HepG2 (cell line): ENCODE results near the gene BCL11B. TPM values are rescaled to one million over a fixed set of nuclear protein-coding genes. Genes with fewer than 3 reads are reported as not detected.

Experiments
- CHD4 ChIP-seq: fragments of 200-600 bp; sonication (generic); IDR thresholded peaks from 2 replicates; pipeline ENCODE4 v1.7.0; 2017; ENCODE audit warnings: mild to moderate bottlenecking, low read length, borderline replicate concordance
- LRRFIP1 ChIP-seq: sonication (generic); formaldehyde crosslinking; conservative IDR thresholded peaks from 2 replicates; pipeline ENCODE4 v1.4.0; 2020; ENCODE audit warnings: missing genetic modification reagents
- RARA ChIP-seq: IDR thresholded peaks from 2 replicates; pipeline ENCODE4 v1.6.1; 2016; ENCODE audit warnings: missing genetic modification reagents, missing compliant biosample characterization
- SNAPC2 ChIP-seq: sonication (generic); formaldehyde crosslinking; IDR thresholded peaks from 2 replicates; pipeline ENCODE4 v1.8.1; 2022; ENCODE audit warnings: mild to moderate bottlenecking, missing genetic modification reagents
- TAF15 ChIP-seq: fragments of 200-400 bp; formaldehyde crosslinking; IDR thresholded peaks from one replicate; pipeline ENCODE4 v1.6.1; 2018; ENCODE audit warnings: mild to moderate bottlenecking, low read depth, low read length; ENCODE audit not compliant: poor library complexity, severe bottlenecking
- TARDBP ChIP-seq: sonication (generic); formaldehyde crosslinking; IDR thresholded peaks from 2 replicates; pipeline ENCODE4 v1.8.0; 2022; ENCODE audit warnings: mild to moderate bottlenecking, missing genetic modification reagents
- TSC22D2 ChIP-seq: sonication (generic); formaldehyde crosslinking; IDR thresholded peaks from 2 replicates; pipeline ENCODE4 v1.5.1; 2020; ENCODE audit warnings: missing genetic modification reagents, mild to moderate bottlenecking, borderline replicate concordance
- ZHX1 ChIP-seq: sonication (generic); formaldehyde crosslinking; IDR thresholded peaks from 2 replicates; pipeline ENCODE4 v1.8.1; 2022; ENCODE audit warnings: low read depth, mild to moderate bottlenecking, missing genetic modification reagents
- ZNF749 ChIP-seq: sonication (generic); formaldehyde crosslinking; IDR thresholded peaks from 2 replicates; pipeline ENCODE4 v1.8.0; 2022; ENCODE audit warnings: mild to moderate bottlenecking, missing genetic modification reagents, moderate library complexity, borderline replicate concordance
- polyA plus RNA-seq, 8 experiments: library from polyadenylated mRNA; depleted of rRNA in 3 of 8; stranded (reverse) in 7 of 8; unstranded in 1 of 8; fragments of >200 nt; fragmentation: Illumina TruSeq in 4 of 8; extraction: Trizol in 4 of 8; gene quantifications; 2 replicates each; pipeline versions ENCODE4 v1.2.1 to v1.2.3, GENCODE V29; 2011 to 2016; ENCODE audit warnings: low read depth in 4 of 8, missing spikeins in 1 of 8, mixed read lengths in 1 of 8; ENCODE audit not compliant: insufficient read depth in 1 of 8
- total RNA-seq, 5 experiments: library from RNA; depleted of rRNA; stranded (reverse); fragments of >200 nt; fragmentation: Illumina TruSeq; extraction: Trizol; gene quantifications; 2 replicates each; pipeline ENCODE4 v1.2.3, GENCODE V29; 2016; ENCODE audit warnings: low read depth in 1 of 5
- TF ChIP-seq, protein P1 (sequence below): sonication (generic); IDR thresholded peaks from 2 replicates; pipeline ENCODE4 v1.6.1; 2016; ENCODE audit warnings: low read depth, borderline replicate concordance
- TF ChIP-seq, protein P2 (sequence below): sonication (generic); formaldehyde crosslinking; IDR thresholded peaks from 2 replicates; pipeline ENCODE4 v1.8.0; 2022; ENCODE audit warnings: mild to moderate bottlenecking, missing genetic modification reagents, borderline replicate concordance
- TF ChIP-seq, protein P3 (sequence below): sonication (generic); formaldehyde crosslinking; IDR thresholded peaks from 2 replicates; pipeline ENCODE4 v1.8.0; 2023; ENCODE audit warnings: mild to moderate bottlenecking, missing genetic modification reagents
- TF ChIP-seq, protein P4 (sequence below), 2 experiments: sonication (generic) in 1 of 2; formaldehyde crosslinking in 1 of 2; IDR thresholded peaks; 2 replicates each; pipeline versions ENCODE4 v1.5.1 to v1.6.1; 2011 to 2020; ENCODE audit warnings: borderline replicate concordance in 1 of 2, low read depth in 1 of 2, low read length in 1 of 2, mild to moderate bottlenecking in 1 of 2, missing genetic modification reagents in 1 of 2, moderate library complexity in 1 of 2
- TF ChIP-seq, protein P5 (sequence below): sonication (generic); formaldehyde crosslinking; IDR thresholded peaks from 2 replicates; pipeline ENCODE4 v1.5.1; 2020; ENCODE audit warnings: missing genetic modification reagents, mild to moderate bottlenecking, borderline replicate concordance

The BCL11B gene
- total and polyA plus RNA-seq, 2 of the 13 experiments (the other 11 are each of a cell fraction or from before 2014, with no cell fraction given), result not detected

DNA sequence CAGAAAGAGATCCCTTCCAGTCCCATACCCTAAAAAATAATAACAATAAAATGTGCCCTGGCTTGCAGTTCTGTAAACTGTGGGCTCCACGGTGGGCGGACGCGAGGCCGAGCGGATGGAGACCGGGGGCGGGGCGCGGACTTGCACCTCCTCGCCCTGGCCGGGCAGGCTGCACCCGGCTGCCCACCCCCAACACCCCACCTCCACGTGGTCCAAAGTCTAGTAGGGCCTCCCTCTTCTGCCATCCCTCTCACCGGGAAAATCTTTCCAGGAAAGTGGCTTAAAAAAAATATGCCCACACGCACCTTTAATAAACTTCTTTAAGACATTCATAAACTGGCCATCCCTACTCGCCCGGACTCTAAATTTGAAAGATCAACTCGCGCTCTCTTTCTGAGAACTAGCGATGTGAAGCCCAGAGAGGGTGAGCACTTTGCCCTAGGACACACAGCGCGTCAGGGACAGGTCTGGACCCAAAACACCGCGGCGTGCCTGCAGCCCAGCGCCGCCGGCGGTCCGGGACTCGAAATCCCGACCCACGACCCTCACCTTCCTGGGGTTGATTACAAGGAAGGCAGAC, 1.9 kb upstream of the BCL11B start (continued):
- TF ChIP-seq ZNF749 (0 out of 2 replicates have a peak, but pooled peaks have one; percentile 6), RARA (CRISPR knock-in tag) (no peak), TSC22D2 (no peak), ZHX1 (0 out of 2 replicates have a peak, but pooled peaks have one; percentile 7), SNAPC2 (no peak), LRRFIP1 (CRISPR knock-in tag) (no peak), TAF15 (no peak), TARDBP (no peak), CHD4 (peak; percentile 78)
- TF ChIP-seq, protein P1, sequence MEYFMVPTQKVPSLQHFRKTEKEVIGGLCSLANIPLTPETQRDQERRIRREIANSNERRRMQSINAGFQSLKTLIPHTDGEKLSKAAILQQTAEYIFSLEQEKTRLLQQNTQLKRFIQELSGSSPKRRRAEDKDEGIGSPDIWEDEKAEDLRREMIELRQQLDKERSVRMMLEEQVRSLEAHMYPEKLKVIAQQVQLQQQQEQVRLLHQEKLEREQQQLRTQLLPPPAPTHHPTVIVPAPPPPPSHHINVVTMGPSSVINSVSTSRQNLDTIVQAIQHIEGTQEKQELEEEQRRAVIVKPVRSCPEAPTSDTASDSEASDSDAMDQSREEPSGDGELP, result no peak
- TF ChIP-seq, protein P2, sequence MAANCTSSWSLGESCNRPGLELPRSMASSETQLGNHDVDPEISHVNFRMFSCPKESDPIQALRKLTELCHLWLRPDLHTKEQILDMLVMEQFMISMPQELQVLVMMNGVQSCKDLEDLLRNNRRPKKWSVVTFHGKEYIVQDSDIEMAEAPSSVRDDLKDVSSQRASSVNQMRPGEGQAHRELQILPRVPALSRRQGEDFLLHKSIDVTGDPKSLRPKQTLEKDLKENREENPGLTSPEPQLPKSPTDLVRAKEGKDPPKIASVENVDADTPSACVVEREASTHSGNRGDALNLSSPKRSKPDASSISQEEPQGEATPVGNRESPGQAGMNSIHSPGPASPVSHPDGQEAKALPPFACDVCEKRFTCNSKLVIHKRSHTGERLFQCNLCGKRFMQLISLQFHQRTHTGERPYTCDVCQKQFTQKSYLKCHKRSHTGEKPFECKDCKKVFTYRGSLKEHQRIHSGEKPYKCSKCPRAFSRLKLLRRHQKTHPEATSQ (CRISPR knock-in tag), result no peak
- TF ChIP-seq, protein P3, sequence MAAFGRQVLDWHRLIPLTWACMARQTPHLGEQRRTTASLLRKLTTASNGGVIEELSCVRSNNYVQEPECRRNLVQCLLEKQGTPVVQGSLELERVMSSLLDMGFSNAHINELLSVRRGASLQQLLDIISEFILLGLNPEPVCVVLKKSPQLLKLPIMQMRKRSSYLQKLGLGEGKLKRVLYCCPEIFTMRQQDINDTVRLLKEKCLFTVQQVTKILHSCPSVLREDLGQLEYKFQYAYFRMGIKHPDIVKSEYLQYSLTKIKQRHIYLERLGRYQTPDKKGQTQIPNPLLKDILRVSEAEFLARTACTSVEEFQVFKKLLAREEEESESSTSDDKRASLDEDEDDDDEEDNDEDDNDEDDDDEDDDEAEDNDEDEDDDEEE (CRISPR knock-in tag), result no peak
- TF ChIP-seq, protein P4, sequence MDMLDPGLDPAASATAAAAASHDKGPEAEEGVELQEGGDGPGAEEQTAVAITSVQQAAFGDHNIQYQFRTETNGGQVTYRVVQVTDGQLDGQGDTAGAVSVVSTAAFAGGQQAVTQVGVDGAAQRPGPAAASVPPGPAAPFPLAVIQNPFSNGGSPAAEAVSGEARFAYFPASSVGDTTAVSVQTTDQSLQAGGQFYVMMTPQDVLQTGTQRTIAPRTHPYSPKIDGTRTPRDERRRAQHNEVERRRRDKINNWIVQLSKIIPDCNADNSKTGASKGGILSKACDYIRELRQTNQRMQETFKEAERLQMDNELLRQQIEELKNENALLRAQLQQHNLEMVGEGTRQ (IDR thresholded peaks at IDR 0.05; ENCODE audit: low read depth, low read length), result no peak
- TF ChIP-seq, protein P4 (CRISPR knock-in tag; IDR thresholded peaks at IDR 0.05; ENCODE audit: borderline replicate concordance), result no peak
- TF ChIP-seq, protein P5, sequence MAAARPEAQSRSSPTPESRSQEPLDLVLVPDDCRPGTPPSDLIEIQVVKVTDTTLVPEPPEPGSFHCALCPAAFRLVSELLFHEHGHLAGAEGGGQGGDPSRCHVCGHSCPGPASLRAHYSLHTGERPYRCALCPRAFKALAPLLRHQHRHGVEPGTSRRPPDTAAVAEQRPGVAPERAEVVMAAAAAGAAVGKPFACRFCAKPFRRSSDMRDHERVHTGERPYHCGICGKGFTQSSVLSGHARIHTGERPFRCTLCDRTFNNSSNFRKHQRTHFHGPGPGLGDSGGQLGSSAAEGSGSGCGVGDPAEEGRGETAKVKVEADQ (CRISPR knock-in tag), result no peak
